Ovary (tissue), 3 donors: Measurements from ENCODE around the gene ETS1.

ENCODE experiments used
- CTCF ChIP-seq, 3 donors: fragments of 450-650 bp in 2 of 3; fragments of 200-600 bp in 1 of 3; IDR thresholded peaks; one replicate each; pipeline versions ENCODE4 v1.5.1 to v1.8.0; 2016 to 2022; ENCODE audit warnings: antibody characterized with exemption in 3 of 3, mild to moderate bottlenecking in 1 of 3
- EP300 ChIP-seq: sonication (generic); formaldehyde crosslinking; IDR thresholded peaks from one replicate; pipeline ENCODE4 v1.6.1; 2017; ENCODE audit warnings: antibody characterized with exemption
- POLR2A ChIP-seq: fragments of 450-650 bp; IDR thresholded peaks from one replicate; pipeline ENCODE4 v1.6.1; 2017; ENCODE audit warnings: antibody characterized with exemption, mild to moderate bottlenecking, moderate library complexity
- donor health status: DM: no; HTN: no; CAD: no.

DNA sequence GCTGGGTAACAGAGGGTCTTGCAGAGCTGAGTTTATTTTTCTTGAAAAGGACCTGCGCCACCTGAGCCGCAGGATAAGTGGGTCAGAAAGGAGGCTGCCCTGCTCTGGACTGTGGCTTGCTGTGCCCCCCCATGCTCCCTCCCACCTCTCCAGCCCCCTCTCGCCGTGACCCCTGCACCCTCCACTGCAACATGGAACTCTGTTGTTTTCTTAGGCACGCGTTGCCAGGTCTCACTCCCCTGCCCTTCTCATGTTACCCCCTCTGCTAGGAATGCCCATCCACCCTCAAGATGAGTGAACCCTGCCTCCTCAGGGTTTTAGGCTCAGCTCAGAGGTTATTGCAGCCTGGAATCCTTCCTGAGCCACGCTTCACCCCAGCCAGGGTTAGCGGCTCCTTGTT, 10.8 kb downstream of the ETS1 start:
- no peak for TF ChIP-seq CTCF (IDR thresholded peaks at IDR 0.05)
- TF ChIP-seq POLR2A, result no peak
- no peak for TF ChIP-seq EP300
